ENCODE results near the gene CYB561A3.

DNA sequence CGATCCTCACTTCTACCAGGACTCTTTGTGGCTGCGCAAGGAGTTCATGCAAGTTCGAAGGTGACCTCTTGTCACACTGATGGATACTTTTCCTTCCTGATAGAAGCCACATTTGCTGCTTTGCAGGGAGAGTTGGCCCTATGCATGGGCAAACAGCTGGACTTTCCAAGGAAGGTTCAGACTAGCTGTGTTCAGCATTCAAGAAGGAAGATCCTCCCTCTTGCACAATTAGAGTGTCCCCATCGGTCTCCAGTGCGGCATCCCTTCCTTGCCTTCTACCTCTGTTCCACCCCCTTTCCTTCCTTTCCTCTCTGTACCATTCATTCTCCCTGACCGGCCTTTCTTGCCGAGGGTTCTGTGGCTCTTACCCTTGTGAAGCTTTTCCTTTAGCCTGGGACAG is 7.0 kb upstream of the CYB561A3 start:
- TF ChIP-seq, protein P1, sequence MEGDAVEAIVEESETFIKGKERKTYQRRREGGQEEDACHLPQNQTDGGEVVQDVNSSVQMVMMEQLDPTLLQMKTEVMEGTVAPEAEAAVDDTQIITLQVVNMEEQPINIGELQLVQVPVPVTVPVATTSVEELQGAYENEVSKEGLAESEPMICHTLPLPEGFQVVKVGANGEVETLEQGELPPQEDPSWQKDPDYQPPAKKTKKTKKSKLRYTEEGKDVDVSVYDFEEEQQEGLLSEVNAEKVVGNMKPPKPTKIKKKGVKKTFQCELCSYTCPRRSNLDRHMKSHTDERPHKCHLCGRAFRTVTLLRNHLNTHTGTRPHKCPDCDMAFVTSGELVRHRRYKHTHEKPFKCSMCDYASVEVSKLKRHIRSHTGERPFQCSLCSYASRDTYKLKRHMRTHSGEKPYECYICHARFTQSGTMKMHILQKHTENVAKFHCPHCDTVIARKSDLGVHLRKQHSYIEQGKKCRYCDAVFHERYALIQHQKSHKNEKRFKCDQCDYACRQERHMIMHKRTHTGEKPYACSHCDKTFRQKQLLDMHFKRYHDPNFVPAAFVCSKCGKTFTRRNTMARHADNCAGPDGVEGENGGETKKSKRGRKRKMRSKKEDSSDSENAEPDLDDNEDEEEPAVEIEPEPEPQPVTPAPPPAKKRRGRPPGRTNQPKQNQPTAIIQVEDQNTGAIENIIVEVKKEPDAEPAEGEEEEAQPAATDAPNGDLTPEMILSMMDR (IDR thresholded peaks at IDR 0.05; ENCODE audit: low read depth, low read length): no peak
- TF ChIP-seq MYC (IDR thresholded peaks at IDR 0.05; ENCODE audit: low read depth, low read length) (no peak), POLR2A (IDR thresholded peaks at IDR 0.05; ENCODE audit: extremely low read depth, insufficient read length) (no peak)
- TF ChIP-seq, protein P2, sequence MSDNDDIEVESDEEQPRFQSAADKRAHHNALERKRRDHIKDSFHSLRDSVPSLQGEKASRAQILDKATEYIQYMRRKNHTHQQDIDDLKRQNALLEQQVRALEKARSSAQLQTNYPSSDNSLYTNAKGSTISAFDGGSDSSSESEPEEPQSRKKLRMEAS (IDR thresholded peaks at IDR 0.05; ENCODE audit: low read depth, low read length): no peak
